Measurements from ENCODE around the gene CPNE9.

Gene CPNE9

GRCh38 chr3:9688961-9689360 is 14.7 kb upstream of the CPNE9 start:
- DNase-seq, result no peak

DNA sequence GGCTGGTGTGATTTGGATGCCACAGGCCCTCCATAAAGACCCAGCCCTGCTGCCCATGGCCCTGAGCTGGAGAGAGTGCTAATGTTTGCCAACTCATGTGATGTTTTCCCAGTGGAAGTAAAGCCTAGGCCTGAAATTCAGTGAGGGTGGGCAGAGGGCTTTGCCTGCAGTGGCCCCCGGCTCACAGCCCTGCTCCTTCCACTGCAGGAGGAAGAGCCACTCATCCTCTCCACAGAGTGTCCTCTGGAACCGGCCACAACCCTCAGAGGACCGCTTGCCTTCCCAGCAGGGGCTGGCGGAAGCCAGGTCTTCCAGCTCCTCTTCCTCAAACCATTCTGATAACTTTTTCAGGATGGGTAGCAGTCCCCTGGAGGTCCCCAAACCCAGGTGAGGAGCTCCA is 13.9 kb upstream of the CPNE9 start:
- no peak for DNase-seq

DNA sequence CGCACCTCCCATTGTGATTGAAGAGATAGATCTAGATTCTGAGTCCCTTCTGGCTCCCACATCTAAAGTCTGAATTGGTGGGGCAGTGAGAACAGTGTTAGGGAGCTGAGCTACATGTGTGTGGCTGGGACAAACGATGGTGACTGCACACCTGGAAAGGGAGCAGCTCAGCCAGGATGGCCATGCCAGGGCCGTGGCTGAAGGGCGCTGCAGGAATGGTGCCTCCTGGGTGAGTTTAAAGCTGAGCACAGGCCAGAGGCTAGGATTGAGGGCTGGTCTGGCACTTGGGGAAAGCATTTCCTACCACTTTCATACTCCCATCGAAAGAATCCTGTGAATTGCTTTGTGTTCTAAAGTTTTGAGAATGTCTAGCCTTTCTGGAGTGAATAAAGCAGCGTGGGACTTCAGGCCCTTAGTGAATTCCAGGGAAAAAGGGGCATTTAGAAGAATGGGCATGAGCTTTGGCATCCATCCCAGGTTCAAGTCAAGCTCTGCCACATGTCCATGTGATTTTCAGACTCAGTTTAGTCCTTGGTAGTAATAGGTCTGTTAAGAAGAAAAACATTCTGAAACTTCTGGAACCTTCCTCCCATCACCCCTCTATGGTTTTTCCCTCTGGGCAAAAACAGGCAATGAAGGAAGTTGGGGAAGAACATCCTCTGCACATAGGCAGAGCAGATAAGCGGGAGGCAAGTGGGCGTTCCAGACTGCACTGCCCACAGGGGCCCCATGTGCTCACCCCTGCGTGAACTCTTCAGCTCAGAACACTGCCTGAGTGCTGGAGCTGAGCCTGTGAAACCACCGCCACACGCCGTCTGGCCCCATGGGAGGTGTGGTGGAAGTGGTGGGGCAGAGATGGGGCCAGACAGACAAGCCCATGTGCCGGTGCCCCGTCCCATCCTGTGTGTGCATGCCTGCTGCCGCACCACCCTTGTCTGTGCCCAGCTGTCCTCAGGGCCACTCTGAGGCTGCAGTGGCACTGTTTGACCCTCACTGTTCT is 12.9 kb upstream of the CPNE9 start:
- DNase-seq, result no peak

- DNase-seq, result no peak
Measured at GRCh38 chr3:9691636-9692035, 12.0 kb upstream of the CPNE9 start.

DNA sequence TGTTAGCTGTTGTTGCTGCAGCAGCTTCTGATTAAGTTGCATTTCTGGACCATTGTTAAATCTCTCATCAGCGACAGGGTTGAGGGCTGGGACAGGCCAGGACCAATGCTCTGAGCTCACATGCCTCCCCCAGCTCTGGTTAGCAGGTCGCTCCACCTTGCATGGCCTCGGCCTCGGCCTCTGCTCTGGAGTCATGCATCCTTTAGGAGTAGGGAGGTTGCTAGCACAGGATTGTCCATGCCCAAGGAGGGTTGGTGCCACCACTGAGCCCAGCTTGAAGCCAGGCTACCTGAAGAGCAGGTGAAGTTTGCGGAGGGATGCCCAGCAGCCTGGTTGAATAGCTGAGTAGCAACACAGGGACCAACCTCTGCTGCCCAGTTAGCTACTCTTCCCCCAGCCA is 11.2 kb upstream of the CPNE9 start:
- no peak for DNase-seq

GRCh38 chr3:9695345-9695744 is 8.3 kb upstream of the CPNE9 start:
- DNase-seq, result no peak

DNA sequence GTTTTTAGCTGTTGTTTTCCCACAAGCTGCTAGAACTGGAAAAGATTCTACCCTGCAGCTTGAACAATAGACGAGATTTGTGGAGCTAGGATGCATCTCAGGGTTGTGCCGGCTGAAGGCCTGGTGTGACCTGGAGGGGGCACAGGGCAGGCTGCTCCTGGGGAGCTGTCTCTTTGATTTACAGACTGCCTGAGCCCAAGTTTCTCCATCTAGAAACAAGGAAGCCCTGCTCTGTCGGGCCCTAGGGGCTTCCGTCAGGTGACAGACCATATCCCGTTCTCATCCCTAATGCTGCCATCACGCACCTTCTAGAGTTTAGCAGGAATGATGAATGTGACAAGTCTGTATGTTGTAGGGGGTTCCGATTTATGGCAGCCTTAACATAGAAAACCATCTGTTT is 7.9 kb upstream of the CPNE9 start:
- no peak for DNase-seq

GRCh38 chr3:9696480-9697220 is 7.0 kb upstream of the CPNE9 start:
- no peak for DNase-seq

DNA sequence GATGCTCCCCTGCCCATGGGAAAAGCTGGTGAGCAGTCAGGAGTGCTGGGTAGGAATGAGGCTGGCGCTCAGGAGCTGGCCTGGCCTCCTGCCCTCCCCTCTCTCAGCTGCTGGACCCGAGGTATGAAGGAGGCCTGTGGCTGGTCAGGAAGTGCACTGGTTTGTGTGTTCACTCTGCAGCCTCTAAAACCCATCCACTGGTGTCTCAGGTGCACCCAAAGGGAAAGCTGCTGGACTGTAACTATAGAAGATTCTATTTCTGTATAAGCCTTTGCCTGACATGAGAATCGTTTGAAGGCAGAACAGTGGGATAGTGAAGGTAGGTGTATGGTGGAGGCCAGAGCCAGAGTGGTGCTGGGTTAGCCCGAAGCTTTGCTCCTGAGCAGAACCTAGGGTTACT is 5.7 kb upstream of the CPNE9 start:
- DNase-seq, result no peak

DNA sequence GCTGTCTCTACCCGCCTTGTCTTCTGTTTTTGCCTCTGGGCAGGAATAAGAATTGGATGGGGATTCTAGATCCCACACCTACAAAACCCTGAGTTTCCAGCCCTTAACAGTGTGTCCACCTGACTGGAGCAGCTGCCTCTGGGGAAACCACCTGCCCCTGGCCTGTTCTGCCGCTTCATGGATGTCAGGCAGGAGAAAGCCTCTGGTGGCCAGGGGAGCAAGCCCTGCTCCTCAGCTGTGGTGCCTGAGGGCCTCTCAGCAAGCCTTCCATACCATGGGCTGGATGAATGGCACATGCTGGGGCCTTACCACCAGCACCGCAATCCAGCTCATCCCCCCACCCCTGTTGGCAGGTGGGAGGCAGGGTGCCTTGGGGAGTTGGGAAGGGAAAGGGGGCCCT is 5.3 kb upstream of the CPNE9 start:
- DNase-seq, result no peak

DNA sequence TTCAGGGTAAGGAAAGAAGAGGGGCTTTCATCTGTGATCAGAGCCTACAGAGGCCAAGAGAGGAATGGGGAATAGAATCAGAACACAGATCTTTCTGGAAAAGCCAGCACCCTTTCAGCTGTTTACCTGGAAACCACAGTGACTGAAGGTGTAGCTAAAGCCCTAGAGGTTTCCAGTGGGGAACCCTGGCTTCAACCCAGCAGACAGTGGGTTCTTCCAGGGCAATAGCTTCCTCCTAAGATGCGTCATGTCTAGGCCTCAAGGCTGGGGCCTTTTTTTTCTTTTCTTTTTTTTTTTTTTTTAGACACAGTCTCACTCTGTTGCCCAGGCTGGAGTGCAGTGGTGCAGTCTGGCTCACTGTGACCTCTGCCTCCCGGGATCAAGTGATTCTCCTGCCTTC is 3.1 kb upstream of the CPNE9 start:
- no peak for DNase-seq

GRCh38 chr3:9701006-9701405 is 2.6 kb upstream of the CPNE9 start:
- no peak for DNase-seq

GRCh38 chr3:9701711-9702110 is 1.9 kb upstream of the CPNE9 start:
- DNase-seq, result no peak

DNA sequence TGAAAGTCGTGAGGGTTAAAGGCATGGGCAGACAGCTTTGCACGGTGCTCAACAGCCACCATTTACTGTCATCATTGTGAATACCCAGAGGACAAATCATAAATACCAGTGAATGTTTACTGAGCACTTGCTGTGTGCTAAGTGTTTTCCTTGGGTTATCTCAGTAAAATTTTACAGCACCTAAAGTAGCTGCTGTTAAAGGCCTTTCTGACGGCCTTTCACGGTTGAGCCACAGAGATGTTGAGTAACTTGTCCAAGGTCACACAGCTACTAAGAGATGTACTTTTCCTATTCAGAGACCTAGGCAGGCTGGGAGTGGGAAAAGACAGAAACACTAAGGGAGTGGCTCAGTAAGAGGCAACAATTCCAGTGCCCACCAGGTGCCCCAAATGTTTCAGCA is 393 bp upstream of the CPNE9 start:
- DNase-seq, result no peak

GRCh38 chr3:9704347-9705322 is 1.0 kb downstream of the CPNE9 start:
- DNase-seq, result peak; percentile 12

- no peak for DNase-seq
Measured at GRCh38 chr3:9710174-9710739, 6.6 kb downstream of the CPNE9 start.

DNA sequence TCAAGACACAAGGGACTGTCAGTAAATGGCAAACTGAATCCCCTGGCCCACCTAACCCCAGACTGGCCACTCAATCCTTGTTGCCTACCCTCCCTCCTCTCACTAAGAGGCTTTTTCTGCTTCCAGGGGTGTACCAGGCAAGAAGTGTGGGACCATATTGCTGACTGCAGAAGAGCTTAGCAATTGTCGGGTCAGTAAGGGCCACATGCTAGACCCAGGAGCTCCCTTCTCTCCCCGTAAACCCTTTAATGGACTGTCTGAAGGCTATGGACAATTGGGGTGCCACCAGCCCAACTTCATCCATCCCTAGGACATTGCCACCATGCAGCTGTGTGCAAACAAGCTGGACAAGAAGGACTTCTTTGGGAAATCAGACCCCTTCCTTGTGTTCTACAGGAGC is 8.8 kb downstream of the CPNE9 start:
- no peak for DNase-seq

DNA sequence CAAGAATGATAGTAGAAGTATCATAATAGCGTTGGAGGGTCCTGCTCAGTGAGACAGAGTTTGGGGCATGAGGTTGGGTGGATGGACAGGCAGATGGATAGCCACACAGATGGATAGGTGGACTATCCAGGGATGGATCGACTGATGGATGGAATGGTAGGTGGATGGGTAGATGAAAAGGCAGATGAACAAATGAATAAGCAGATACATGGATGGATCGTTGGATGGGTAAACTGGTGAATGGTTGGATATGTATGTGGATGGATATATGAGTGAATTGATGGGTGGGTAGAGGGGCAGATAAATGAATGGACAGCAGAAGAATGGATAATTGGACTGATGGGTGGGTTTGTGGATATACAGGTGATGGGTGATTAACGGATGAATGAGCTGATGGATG is 9.5 kb downstream of the CPNE9 start:
- DNase-seq, result no peak

- no peak for DNase-seq
Measured at GRCh38 chr3:9715136-9715535, 11.5 kb downstream of the CPNE9 start.

GRCh38 chr3:9715764-9716437 is 12.3 kb downstream of the CPNE9 start:
- DNase-seq, result peak; percentile 34

GRCh38 chr3:9716801-9717555 is 13.3 kb downstream of the CPNE9 start:
- DNase-seq, result no peak
